HAP-1 (cell line): ENCODE results near the gene PLXNA2.

Source experiments
- DNase-seq, 2 experiments: peaks; one replicate each; pipeline ENCODE4 v3.0.0-alpha.2; 2016 to 2020; ENCODE audit warnings: low spot score in 2 of 2
- H3K27me3 ChIP-seq: fragments of 250-450 bp; sonication (Bioruptor Pico); 2 replicates; pipeline ENCODE4 v1.5.1; 2020; ENCODE audit warnings: low read depth, mild to moderate bottlenecking, moderate library complexity
- H3K36me3 ChIP-seq: fragments of 250-450 bp; sonication (Bioruptor Pico); replicated peaks from 2 replicates; pipeline ENCODE4 v1.5.1; 2020; ENCODE audit warnings: mild to moderate bottlenecking
- H3K4me1 ChIP-seq: fragments of 250-450 bp; sonication (Bioruptor Pico); 2 replicates; pipeline ENCODE4 v1.5.1; 2020; ENCODE audit warnings: mild to moderate bottlenecking
- H3K4me3 ChIP-seq: fragments of 250-450 bp; sonication (Bioruptor Pico); 2 replicates; pipeline ENCODE4 v1.5.1; 2020; ENCODE audit warnings: mild to moderate bottlenecking, moderate library complexity
- H3K9me3 ChIP-seq: fragments of 250-450 bp; sonication (Bioruptor Pico); 2 replicates; pipeline ENCODE4 v1.5.1; 2020; ENCODE audit warnings: mild to moderate bottlenecking, moderate library complexity
- in situ Hi-C: fragments of 300-500 bp; cut with MboI; formaldehyde crosslinking; loops from 3 replicates; pipeline ENCODE4 v1.14.3; 2020; ENCODE audit warnings: low sequenced_read_pairs, inconsistent platforms, mixed read lengths

Gene PLXNA2

DNA sequence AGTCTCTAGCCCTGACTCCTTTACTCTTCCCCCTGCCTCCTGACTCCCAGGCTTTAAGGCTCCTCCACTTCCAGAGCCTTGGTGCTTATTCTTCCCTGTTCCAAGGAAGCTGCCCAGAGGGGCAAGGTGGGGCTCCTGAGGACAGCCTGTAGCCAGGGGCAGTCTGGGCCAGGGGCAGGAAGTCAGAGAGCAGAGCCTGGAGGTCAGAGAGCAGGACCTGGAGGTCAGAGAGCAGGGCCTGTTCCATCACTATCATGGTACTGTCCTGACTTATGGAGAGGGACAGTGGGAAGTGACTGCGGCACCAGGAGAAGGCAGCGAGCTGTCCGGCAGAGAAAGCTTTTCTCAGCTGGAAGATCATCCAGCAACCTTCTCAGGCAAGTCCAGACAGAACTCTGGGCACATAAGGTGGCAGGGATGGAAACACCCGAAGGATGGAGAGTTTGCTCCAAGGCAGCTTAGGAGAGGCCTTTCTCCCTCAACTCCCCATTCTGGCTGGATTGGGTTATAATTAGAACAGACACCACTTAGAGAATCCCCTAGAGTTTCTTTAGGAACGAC, 25.0 kb downstream of the PLXNA2 start:
- H3K36me3 ChIP-seq: no peaks in the 10 kb centered on the region
- in situ Hi-C loops: no loop called here
- H3K9me3 ChIP-seq: no peaks in the 10 kb centered on the region
- no peak for DNase-seq
- no peak overlapping the region for H3K4me3 ChIP-seq
- no peaks in the 10 kb centered on the region for H3K4me1 ChIP-seq
- no peaks in the 10 kb centered on the region for H3K27me3 ChIP-seq

DNA sequence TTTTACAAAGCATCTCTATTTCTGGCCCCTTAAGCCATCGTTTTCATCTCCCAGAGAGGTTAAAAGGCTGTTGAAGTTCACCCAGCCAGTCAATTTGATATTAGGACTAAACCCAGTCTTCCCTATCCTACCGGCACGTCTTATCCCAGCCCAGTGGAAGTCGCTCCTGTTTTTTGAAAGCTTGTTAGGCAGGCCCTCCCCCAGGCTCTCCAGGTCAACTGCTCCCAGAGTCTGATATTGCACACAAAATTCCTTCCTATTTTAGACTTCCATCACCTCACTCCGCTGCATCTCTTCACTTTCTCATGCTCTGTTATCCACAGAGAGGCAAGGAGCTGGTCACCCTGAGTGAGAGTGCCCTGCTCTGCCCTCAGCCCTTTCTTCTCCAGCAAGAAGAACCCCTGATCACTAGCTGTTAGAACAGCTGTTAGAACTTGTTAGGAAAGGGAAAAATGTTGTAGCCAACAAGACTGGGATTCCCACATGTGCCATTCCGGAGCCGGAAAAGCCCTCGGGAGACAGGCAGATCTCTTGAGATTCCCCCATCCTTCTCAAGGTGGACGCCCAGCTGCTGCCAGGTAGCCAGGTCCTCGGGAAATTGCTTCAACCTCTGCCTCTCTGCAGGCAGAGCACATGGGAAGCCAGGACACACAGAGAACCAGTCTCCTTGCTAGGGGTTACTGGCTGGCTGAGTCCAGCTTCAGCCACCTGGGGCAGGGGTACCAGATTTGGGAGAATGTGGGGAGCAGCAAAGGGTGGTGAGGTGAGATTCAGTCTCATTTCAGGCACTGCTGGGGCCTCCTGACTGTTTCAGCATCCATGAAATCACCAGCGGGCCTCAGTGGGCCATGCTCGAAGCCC, 25.7 kb downstream of the PLXNA2 start:
- no peak for DNase-seq
- Histone ChIP-seq H3K4me3 (no peak overlapping the region), H3K9me3 (no peaks in the 10 kb centered on the region), H3K27me3 (no peaks in the 10 kb centered on the region), H3K36me3 (no peaks in the 10 kb centered on the region), H3K4me1 (no peaks in the 10 kb centered on the region)
- in situ Hi-C loops: no loop called here

DNA sequence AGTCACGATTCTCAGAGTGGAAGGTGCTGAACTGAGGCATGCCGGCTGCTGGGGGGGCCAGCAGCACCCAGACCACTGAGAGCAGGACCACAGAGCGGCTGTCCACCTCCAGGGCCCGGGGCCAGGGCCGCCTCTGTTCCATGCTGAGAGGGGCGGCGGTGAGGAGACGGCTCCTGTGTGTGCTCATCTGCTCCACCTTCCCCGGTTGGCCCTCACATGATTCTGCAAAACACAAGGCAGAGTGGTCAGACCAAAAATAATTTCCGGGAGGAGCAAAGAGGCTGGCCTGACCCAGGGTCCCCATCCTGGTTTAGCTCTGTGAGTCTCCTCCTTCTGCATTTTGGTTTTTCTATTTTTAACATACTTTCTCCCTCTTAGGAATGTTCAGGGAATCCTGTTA, 26.4 kb downstream of the PLXNA2 start:
- Histone ChIP-seq H3K4me1 (no peaks in the 10 kb centered on the region), H3K36me3 (no peaks in the 10 kb centered on the region), H3K9me3 (no peaks in the 10 kb centered on the region), H3K27me3 (no peaks in the 10 kb centered on the region), H3K4me3 (no peak overlapping the region)
- no peak for DNase-seq
- in situ Hi-C loops: no loop called here

DNA sequence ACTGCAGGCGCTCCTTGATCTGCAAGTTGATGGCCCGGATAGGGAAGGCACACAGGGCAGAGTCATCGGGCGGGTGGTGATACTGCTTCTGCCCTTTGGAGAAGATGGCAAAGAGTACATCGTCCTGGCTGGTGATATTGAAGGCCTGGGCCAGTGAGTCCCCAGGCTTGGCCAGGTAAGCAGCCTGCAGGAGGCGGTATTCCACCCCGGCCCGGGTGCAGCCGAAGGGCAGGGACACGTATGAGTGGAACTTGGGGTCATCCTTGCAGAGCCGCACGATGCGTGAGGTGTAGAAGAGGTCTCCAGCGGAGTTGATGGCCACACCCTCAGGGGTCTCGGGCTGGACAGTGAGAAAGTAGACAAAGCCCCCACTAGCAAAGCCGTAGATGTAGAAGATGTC, 27.4 kb downstream of the PLXNA2 start:
- Histone ChIP-seq H3K4me1 (no peaks in the 10 kb centered on the region), H3K9me3 (no peaks in the 10 kb centered on the region), H3K36me3 (no peaks in the 10 kb centered on the region), H3K4me3 (no peak overlapping the region), H3K27me3 (no peaks in the 10 kb centered on the region)
- no peak for DNase-seq
- in situ Hi-C loops: no loop called here

DNA sequence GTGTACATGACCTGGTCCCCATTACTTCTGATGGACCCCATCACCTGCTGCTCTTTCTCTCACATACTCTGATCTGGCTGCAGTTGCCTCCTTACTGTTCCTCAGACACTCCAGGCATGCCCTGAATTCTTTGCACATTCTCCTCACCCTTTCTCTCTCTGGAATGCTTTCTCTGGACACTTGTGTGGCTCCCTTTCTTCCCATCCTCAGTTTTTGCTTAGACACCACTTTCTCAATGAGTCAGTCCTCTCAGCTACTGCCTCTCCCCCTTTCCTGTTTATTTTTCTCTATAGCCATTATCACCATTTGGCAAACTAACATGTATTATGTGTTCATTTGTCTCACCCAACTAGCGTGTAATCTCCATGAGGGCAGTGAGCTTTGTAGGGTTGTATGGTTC, 28.1 kb downstream of the PLXNA2 start:
- in situ Hi-C loops: no loop called here
- no peaks in the 10 kb centered on the region for H3K9me3 ChIP-seq
- H3K4me3 ChIP-seq: no peak overlapping the region
- DNase-seq: no peak
- H3K36me3 ChIP-seq: no peaks in the 10 kb centered on the region
- no peaks in the 10 kb centered on the region for H3K27me3 ChIP-seq
- no peaks in the 10 kb centered on the region for H3K4me1 ChIP-seq

DNA sequence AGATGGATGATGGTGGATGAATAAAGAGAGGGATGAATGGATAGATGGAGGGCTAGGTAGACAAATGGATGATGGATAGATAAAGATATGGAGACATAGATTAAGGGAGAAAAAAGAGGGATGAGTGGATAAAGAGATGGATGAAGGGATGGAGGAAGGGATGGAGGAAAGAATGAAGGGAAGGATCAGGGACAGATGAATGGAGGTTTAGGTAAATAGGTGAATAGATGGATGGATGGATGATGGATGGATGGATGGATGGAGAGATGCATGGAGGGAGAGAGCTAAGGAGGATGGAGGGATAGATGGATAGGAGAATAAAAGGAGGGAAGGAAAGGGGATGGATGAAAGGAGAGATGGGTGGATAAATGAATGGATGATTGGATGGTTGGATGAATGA, 28.8 kb downstream of the PLXNA2 start:
- DNase-seq: no peak
- Histone ChIP-seq H3K4me3 (no peak overlapping the region), H3K36me3 (no peaks in the 10 kb centered on the region), H3K4me1 (no peaks in the 10 kb centered on the region), H3K9me3 (no peaks in the 10 kb centered on the region), H3K27me3 (no peaks in the 10 kb centered on the region)
- in situ Hi-C loops: no loop called here

DNA sequence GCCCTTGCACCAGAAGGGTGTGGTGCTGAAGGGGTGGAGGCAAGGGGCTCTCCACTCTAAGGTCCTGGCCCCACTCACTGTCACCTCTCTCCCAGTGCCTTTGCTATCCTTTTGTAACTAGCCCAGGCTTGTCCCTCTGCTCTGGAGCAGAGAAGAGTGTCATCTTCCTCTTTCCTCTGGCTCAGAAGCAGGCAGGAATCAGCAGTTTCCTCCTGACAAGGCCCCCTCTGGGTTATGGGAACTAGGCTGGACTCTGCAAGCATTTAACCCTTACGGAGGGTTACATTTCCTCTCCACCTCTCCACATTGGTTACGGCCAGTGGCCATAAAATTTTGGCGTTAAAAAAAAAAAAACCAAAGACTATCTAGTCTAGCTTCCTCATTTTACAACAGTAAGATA, 30.4 kb downstream of the PLXNA2 start:
- H3K36me3 ChIP-seq: no peaks in the 10 kb centered on the region
- no peak overlapping the region for H3K4me3 ChIP-seq
- no peaks in the 10 kb centered on the region for H3K4me1 ChIP-seq
- no peaks in the 10 kb centered on the region for H3K9me3 ChIP-seq
- no peak for DNase-seq
- in situ Hi-C loops: no loop called here
- H3K27me3 ChIP-seq: no peaks in the 10 kb centered on the region

DNA sequence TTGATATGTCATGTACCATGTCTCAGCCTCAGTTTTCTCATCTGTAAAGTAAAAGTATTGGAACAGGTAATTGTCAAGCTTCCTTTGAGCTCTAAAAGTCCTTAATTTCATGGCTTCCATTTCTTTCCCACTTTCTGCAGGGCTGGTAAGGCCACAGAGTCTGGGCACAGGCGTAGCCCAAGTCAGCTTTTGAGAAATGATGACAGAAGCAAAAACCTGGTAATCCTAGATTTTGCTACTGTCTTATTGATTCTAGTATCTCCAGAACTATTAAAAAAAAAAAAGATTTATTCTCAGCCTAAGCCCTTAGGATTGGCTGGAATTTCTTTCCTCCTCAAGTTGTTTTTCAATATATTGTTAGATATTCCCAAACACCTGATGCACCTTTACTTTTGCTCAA, 31.3 kb downstream of the PLXNA2 start:
- DNase-seq: no peak
- Histone ChIP-seq H3K9me3 (no peaks in the 10 kb centered on the region), H3K4me3 (no peak overlapping the region), H3K4me1 (no peaks in the 10 kb centered on the region), H3K27me3 (no peaks in the 10 kb centered on the region), H3K36me3 (no peaks in the 10 kb centered on the region)
- in situ Hi-C loops: no loop called here

DNA sequence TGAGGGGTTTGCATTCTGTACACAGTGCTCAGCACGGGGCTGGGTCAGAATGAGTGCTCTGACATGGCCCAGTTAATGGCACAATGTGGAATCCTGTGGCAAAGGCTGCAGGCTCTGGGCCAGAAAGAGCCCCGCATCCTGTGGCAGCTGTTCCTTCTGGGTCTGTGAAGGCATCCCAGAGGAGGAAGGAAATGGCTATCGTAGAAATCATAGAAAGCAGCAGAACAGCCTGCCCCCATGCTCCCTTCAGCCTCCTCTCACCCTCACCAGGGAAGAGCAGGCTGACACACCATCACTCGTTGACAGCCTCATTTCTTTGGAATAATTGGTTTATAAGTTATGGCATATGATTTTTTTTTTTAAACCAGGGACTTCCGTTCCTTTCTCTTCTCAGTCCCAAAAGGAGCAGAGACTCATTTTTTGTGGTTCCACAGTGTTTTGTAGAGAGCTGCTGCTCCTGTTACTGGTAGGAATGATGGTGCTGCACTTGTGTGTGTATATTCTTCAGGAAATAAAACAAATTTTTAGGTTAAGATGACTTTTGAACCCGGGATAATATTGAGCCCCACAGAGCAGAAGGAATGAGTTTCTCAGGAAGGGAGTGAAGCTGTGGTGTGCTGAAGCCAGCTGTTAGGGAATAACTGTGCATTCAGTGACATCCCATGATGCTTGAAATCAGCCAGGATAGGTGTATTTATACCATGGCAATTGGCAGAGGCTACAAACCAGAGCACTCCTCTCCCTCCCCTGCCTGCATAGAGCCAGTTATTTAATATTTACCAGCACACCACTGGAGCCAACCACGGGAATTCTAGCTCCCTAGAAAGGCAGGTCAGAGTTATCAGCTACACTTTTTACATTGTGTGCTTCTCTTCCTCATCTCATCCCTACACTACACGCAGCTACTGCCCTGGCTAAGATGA, 32.0 kb downstream of the PLXNA2 start:
- H3K4me1 ChIP-seq: no peaks in the 10 kb centered on the region
- in situ Hi-C loops: no loop called here
- no peak for DNase-seq
- H3K4me3 ChIP-seq: no peak overlapping the region
- no peaks in the 10 kb centered on the region for H3K9me3 ChIP-seq
- no peaks in the 10 kb centered on the region for H3K36me3 ChIP-seq
- H3K27me3 ChIP-seq: no peaks in the 10 kb centered on the region

DNA sequence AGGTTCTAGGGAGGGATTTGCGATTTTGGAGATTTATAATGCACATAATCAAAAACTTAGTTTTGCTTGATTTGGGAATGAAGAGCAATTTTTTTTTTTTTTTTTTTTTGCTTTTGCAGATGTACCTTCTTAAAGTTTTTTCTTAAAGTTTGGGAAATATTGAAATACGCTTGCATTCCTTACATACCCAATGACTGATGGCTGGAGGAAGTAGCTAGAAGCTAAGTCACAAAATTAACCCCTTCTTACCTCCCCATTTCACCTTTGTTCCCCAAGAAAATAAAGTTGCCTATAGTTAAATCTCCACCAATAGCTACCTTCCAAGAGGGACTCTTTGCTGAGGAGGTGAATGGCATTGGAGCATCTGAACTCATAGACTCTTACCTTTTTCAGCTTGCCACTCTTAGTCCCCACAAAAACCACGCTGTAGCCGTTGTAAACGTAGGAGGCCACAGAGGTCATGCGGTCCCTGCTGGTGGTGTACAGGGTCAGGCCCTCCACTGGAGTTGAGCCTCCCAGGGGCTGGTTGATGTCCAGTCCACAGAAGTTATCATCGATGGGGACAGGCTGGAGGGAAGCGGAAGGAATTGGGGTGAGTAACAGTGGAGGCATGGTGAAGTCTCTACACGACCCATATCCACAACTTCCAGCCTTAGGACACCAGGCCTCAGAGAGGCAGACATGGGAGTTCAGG, 34.1 kb downstream of the PLXNA2 start:
- H3K36me3 ChIP-seq: no peaks in the 10 kb centered on the region
- H3K27me3 ChIP-seq: no peaks in the 10 kb centered on the region
- H3K9me3 ChIP-seq: no peaks in the 10 kb centered on the region
- no peak for DNase-seq
- in situ Hi-C loops: no loop called here
- H3K4me3 ChIP-seq: no peak overlapping the region
- no peaks in the 10 kb centered on the region for H3K4me1 ChIP-seq

DNA sequence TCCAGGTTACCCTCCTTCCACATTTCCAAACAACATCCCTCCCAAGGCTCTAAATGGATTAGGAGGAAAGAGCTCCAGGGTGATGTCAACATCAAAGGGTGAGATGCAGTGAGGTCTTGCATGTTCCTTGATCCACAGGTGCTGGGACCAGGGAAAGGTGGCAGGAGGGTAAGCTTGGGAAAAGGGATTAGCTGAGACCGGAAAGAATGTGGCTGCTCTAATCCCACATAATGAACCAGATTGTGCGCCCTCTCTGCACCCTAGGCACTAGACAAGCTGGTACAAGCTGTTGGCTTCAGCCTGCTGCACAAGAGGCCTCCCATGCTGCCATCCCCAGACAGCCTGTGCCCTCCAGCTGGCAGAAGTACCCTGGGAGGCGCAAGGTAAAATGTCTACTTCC, 34.9 kb downstream of the PLXNA2 start:
- in situ Hi-C loops: no loop called here
- Histone ChIP-seq H3K36me3 (no peaks in the 10 kb centered on the region), H3K4me1 (no peaks in the 10 kb centered on the region), H3K27me3 (no peaks in the 10 kb centered on the region), H3K9me3 (no peaks in the 10 kb centered on the region), H3K4me3 (no peak overlapping the region)
- DNase-seq: no peak

DNA sequence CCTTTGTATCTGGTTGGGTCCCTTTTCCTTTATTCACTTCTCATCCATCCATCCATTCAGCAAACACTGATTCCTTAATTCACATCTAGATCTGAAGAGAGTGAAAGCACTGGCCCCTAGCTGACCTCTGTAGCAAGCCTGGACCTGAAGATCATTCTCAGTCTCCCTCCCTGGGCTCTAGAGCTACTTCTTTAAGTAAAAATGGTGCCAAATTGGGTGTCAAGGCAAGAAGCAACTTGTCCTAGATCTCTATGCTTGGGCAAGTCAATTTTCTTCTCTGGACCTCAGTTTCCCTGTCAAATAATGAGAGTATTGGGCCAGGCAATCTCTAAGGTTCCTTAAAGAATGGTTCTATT, 36.1 kb downstream of the PLXNA2 start:
- DNase-seq: no peak
- in situ Hi-C loops: no loop called here
- Histone ChIP-seq H3K4me1 (no peaks in the 10 kb centered on the region), H3K36me3 (no peaks in the 10 kb centered on the region), H3K27me3 (no peaks in the 10 kb centered on the region), H3K4me3 (no peak overlapping the region), H3K9me3 (no peaks in the 10 kb centered on the region)

DNA sequence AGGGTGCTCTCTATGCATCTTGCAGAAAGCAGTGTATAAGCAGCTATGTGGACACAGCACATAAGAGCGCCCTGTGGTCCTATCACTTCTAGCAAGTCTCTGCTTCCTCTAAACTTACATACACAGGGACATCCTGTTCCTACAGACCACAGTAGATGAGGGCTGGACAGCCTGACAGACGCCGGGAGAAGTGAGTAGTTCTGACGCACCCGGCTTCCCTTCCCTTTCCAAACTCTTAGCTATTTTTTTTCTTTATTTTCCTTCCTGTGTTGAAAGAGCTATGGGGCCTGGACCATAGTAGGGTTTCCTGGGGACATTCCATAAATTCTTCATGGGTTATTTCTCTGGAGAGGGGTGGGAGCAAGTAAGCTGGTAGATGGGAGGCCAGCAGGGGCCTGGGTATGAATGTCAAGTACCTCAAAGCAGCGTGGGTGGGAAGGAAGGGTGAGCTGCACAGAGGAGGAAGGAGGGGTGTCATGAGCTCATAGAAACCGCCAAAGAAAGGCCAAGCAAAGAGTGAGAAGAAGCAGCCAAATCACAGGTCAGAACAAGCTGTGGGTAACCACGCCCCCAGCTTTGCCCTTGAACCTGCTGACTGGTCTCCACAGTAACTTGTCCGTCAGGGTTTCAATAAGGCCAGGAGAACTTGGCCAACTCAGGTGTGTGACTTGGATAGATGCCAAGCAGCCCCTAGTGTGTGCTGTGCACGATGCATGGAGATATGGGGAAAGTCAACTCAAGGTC, 36.6 kb downstream of the PLXNA2 start:
- in situ Hi-C loops: no loop called here
- no peaks in the 10 kb centered on the region for H3K4me1 ChIP-seq
- H3K27me3 ChIP-seq: no peaks in the 10 kb centered on the region
- no peak overlapping the region for H3K4me3 ChIP-seq
- no peaks in the 10 kb centered on the region for H3K36me3 ChIP-seq
- DNase-seq: no peak
- no peaks in the 10 kb centered on the region for H3K9me3 ChIP-seq
